ENCODE measurements around the gene SI. TPM values are rescaled to one million over a fixed set of nuclear protein-coding genes. Genes with fewer than 3 reads are reported as not detected.

The SI gene
- total RNA-seq, result not detected
- long read RNA-seq, result 0 reads

DNA sequence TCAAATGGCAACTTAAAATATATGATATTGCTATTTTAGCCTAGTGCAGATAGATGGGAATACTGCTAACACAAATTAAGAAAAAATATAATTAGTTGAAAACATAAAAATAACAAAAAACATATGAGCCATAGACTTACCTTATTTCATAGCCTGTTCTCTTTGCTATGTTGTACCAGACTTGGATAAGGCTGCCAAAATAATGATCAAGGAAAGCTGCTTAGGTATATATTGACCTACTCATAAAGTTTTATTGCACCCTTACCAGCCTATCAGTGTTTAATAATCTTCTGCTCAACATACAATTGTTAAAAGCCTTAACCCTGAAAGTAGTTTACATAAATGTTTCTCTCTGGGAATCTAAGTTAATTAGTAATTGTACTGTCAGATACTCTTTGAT, at the start of gene SI:
TSS of gene SI (minus strand) at position 204 of the 400 bp plus-strand sequence. CDS start 2,484 bp downstream, outside the sequence.
- Histone ChIP-seq H3K36me3 (no peaks in the 10 kb centered on the region), H3K27me3 (no peaks in the 10 kb centered on the region), H3K9me3 (no peaks in the 10 kb centered on the region), H3K4me1 (no peaks in the 10 kb centered on the region), H3K27ac (no peak within 1 kb of the TSS), H3K4me3 (no peak within 1 kb of the TSS)
- TF ChIP-seq, protein P1, sequence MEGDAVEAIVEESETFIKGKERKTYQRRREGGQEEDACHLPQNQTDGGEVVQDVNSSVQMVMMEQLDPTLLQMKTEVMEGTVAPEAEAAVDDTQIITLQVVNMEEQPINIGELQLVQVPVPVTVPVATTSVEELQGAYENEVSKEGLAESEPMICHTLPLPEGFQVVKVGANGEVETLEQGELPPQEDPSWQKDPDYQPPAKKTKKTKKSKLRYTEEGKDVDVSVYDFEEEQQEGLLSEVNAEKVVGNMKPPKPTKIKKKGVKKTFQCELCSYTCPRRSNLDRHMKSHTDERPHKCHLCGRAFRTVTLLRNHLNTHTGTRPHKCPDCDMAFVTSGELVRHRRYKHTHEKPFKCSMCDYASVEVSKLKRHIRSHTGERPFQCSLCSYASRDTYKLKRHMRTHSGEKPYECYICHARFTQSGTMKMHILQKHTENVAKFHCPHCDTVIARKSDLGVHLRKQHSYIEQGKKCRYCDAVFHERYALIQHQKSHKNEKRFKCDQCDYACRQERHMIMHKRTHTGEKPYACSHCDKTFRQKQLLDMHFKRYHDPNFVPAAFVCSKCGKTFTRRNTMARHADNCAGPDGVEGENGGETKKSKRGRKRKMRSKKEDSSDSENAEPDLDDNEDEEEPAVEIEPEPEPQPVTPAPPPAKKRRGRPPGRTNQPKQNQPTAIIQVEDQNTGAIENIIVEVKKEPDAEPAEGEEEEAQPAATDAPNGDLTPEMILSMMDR (IDR thresholded peaks at IDR 0.05), result no peak
- no peak for TF ChIP-seq POLR2A (IDR thresholded peaks at IDR 0.05)
- DNase-seq, result no peak
- ATAC-seq, result no peak
- intact Hi-C loops (cut with DNase I), result no loop called here

DNA sequence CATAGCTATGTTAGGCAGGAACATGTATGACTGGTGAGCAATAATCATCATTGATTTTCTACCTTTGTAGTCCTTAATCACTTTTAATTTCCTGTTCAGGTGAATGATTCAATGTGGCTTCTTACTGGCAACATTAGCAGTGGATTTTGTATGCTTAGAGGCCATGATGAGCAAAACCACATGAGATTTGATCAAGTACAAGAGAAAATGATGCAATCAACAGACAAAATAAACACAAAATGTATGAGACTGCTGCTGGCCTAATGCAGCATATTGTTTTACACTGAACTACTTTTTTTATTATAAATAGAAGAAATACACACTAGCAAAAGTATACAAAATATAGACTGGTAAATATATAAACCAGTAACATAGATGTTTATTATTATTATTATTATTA, 47.5 kb upstream of the SI start:
- ATAC-seq, result peak in 1 of 4 donors; percentile 24
- Histone ChIP-seq H3K4me1 (peaks cover 0 to 19% (median 4%) of the 10 kb centered on the region in 4 donors), H3K27ac (no peak overlapping the region), H3K4me3 (no peak overlapping the region), H3K27me3 (no peaks in the 10 kb centered on the region), H3K9me3 (no peaks in the 10 kb centered on the region), H3K36me3 (no peaks in the 10 kb centered on the region)
- no peak for DNase-seq
- no peak for TF ChIP-seq POLR2A (IDR thresholded peaks at IDR 0.05)
- TF ChIP-seq, protein P1 (IDR thresholded peaks at IDR 0.05), result no peak
- intact Hi-C loops (cut with DNase I), result no loop called here

GRCh38 chr3:165111401-165111800, 33.1 kb upstream of the SI start:
- TF ChIP-seq, protein P1 (IDR thresholded peaks at IDR 0.05), result no peak
- TF ChIP-seq POLR2A (IDR thresholded peaks at IDR 0.05), result no peak
- Histone ChIP-seq H3K27me3 (no peaks in the 10 kb centered on the region), H3K4me3 (no peak overlapping the region), H3K36me3 (no peaks in the 10 kb centered on the region), H3K27ac (no peak overlapping the region), H3K4me1 (no peaks in the 10 kb centered on the region), H3K9me3 (no peaks in the 10 kb centered on the region)
- ATAC-seq (no peak), DNase-seq (no peak)
- intact Hi-C loops (cut with DNase I), result no loop called here
- 10% methylated on average over 1 of the region's 1 CpG for WGBS (ENCODE audit: insufficient coverage, low coverage, low lambda C conversion rate, missing lambda C conversion rate)

DNA sequence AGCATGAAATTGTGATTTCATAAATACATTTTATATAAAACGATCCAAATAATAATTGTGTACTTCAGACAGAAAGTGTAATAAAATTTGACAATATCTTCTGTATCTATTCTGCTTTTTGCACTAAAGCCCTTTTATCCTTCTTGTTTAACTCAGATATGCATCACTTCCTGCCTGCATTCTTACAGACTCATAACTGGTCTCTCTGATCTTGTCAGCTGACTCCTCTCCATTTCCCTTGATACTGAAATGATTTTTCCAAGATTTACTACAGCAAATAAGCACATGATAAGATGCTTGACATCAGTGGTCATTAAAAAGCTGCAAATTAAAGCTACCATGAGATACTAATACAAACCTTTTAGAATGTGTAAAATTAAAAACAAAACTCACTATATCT, 25.3 kb upstream of the SI start:
- TF ChIP-seq POLR2A (IDR thresholded peaks at IDR 0.05), result no peak
- TF ChIP-seq, protein P1 (IDR thresholded peaks at IDR 0.05), result no peak
- WGBS (ENCODE audit: insufficient coverage, low coverage, low lambda C conversion rate, missing lambda C conversion rate), result 56% methylated on average over 1 of the region's 1 CpG
- H3K27me3 ChIP-seq, result no peaks in the 10 kb centered on the region
- no peak overlapping the region for H3K27ac ChIP-seq
- ATAC-seq (no peak), DNase-seq (no peak)
- H3K4me3 ChIP-seq, result no peak overlapping the region
- H3K4me1 ChIP-seq, result no peaks in the 10 kb centered on the region
- H3K9me3 ChIP-seq, result no peaks in the 10 kb centered on the region
- intact Hi-C loops (cut with DNase I), result no loop called here
- H3K36me3 ChIP-seq, result no peaks in the 10 kb centered on the region

GRCh38 chr3:165082650-165083049, 4.4 kb upstream of the SI start:
- Histone ChIP-seq H3K27ac (no peak overlapping the region), H3K9me3 (no peaks in the 10 kb centered on the region), H3K27me3 (no peaks in the 10 kb centered on the region), H3K4me1 (no peaks in the 10 kb centered on the region), H3K36me3 (no peaks in the 10 kb centered on the region), H3K4me3 (no peak overlapping the region)
- no peak for TF ChIP-seq POLR2A (IDR thresholded peaks at IDR 0.05)
- TF ChIP-seq, protein P1 (IDR thresholded peaks at IDR 0.05), result no peak
- ATAC-seq (no peak), DNase-seq (no peak)
- intact Hi-C loops (cut with DNase I), result no loop called here

All from right lobe of liver (tissue), 6 donors.